Measurements from ENCODE around the gene RAB7B. TPM values are rescaled to one million over a fixed set of nuclear protein-coding genes. Genes with fewer than 3 reads are reported as not detected.

The RAB7B gene
- total RNA-seq, 4 donors from 2014 or later, result 21.6 to 55.5 (median 26.8) TPM

GRCh38 chr1:205994346-205994745 is 8.8 kb downstream of the RAB7B start:
- TF ChIP-seq CTCF (IDR thresholded peaks at IDR 0.05) (no peak), POLR2A (IDR thresholded peaks at IDR 0.05) (no peak), POLR2AphosphoS5 (IDR thresholded peaks at IDR 0.05) (no peak), EP300 (IDR thresholded peaks at IDR 0.05) (no peak)
- Histone ChIP-seq H3K27me3 (no peaks in the 10 kb centered on the region), H3K4me1 (peaks cover 16% of the 10 kb centered on the region), H3K36me3 (peaks cover 45% of the 10 kb centered on the region), H3K4me3 (no peak overlapping the region), H3K9me3 (no peaks in the 10 kb centered on the region), H3K27ac (no peak overlapping the region)
- DNase-seq (ENCODE audit: low spot score in 2 of 2), result peak; percentile 44 to 72
- WGBS, result 60% methylated on average over 3 of the region's 4 CpGs

DNA sequence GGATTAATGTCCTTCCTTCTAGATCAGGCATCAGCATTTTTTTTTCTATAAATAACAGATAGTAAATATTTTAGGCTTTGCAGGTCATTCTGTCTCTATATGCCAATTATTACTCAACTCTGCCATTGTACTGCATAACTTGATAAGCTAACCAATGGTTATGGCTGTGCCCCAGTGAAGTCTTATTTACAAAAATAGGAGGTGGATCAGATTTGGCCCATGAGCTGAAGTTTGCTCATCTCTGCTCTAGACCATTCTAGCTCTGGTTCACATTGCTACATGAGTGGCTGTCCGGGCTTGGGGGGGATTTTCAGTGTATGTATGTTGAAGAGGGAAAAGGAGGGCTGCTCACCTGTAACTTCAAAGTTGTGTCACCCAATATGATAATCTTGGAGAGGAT is 10.1 kb downstream of the RAB7B start:
- H3K9me3 ChIP-seq, result no peaks in the 10 kb centered on the region
- no peak for TF ChIP-seq POLR2A (IDR thresholded peaks at IDR 0.05)
- no peak for TF ChIP-seq EP300 (IDR thresholded peaks at IDR 0.05)
- TF ChIP-seq CTCF (IDR thresholded peaks at IDR 0.05), result no peak
- no peak for TF ChIP-seq POLR2AphosphoS5 (IDR thresholded peaks at IDR 0.05)
- H3K4me1 ChIP-seq, result peaks cover 9% of the 10 kb centered on the region
- no peak overlapping the region for H3K4me3 ChIP-seq
- no peaks in the 10 kb centered on the region for H3K27me3 ChIP-seq
- DNase-seq (ENCODE audit: low spot score in 2 of 2), result peak; percentile 26 to 35
- H3K36me3 ChIP-seq, result peaks cover 46% of the 10 kb centered on the region
- 88% methylated on average over 1 of the region's 1 CpG for WGBS
- no peak overlapping the region for H3K27ac ChIP-seq

DNA sequence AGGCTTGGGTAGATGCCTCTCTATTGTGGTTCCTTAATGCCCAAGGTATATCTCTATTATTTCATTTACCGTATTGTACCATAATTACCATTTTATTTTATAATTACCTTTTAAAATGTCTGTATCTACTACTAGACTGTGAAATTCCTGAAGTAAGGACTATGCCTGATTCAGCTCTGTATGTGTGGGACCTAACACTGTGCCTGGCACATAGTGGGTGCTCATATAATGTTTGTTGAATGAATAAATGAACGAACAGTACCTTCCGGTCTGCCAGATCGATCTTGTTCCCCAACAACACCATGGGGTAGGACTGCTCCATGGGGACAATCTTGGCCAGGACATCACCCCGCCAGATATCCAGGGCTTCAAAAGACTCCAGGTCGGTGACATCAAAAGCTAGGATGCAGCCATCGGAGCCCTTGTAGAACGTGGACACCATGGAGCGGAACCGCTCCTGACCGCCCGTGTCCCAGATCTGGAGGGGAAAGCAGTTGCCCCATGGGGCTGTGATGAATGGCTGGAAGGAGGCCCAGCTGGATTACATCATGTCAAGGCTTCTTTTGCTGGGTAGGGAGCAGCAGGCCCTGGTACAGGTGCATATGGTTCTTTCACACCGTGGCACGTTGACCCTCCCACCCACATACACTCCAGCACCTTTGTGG is 10.8 kb downstream of the RAB7B start:
- Histone ChIP-seq H3K4me3 (no peak overlapping the region), H3K4me1 (peaks cover 8% of the 10 kb centered on the region), H3K9me3 (no peaks in the 10 kb centered on the region), H3K27ac (no peak overlapping the region), H3K27me3 (no peaks in the 10 kb centered on the region), H3K36me3 (peaks cover 46% of the 10 kb centered on the region)
- WGBS, result 94% methylated on average over 14 of the region's 14 CpGs
- peak; percentile 32 to 56 for DNase-seq (ENCODE audit: low spot score in 2 of 2)
- TF ChIP-seq CTCF (IDR thresholded peaks at IDR 0.05), result no peak

GRCh38 chr1:205991237-205991636 is 12.0 kb downstream of the RAB7B start:
- DNase-seq (ENCODE audit: low spot score in 2 of 2), result no peak
- peaks cover 14% of the 10 kb centered on the region for H3K4me1 ChIP-seq
- TF ChIP-seq POLR2AphosphoS5 (IDR thresholded peaks at IDR 0.05) (no peak), EP300 (IDR thresholded peaks at IDR 0.05) (no peak), POLR2A (IDR thresholded peaks at IDR 0.05) (no peak), CTCF (IDR thresholded peaks at IDR 0.05) (no peak)
- H3K9me3 ChIP-seq, result no peaks in the 10 kb centered on the region
- H3K27me3 ChIP-seq, result no peaks in the 10 kb centered on the region
- no peak overlapping the region for H3K4me3 ChIP-seq
- 91% methylated on average over 4 of the region's 4 CpGs for WGBS
- H3K27ac ChIP-seq, result no peak overlapping the region
- H3K36me3 ChIP-seq, result peaks cover 49% of the 10 kb centered on the region

DNA sequence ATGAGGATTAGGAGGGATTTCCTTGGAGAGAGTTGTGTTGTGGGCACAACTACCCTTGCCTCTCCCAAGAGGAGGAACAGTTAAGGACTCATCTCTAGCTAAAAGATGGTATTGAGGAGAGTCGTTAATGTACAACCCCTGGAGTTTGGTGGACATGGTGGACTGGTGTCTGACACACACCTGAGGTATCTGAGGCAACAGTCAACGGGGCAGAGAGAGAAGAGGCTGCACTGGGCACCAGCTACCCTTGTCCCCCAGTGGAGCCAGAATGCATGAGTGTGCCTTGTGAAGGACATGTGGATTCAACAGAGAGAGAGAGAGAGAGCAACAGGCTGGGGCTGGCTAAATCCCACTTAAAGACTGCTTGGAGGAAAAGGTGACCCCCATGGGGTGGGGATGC is 13.0 kb downstream of the RAB7B start:
- no peaks in the 10 kb centered on the region for H3K9me3 ChIP-seq
- peaks cover 23% of the 10 kb centered on the region for H3K4me1 ChIP-seq
- H3K27ac ChIP-seq, result no peak overlapping the region
- no peak overlapping the region for H3K4me3 ChIP-seq
- H3K27me3 ChIP-seq, result no peaks in the 10 kb centered on the region
- peak in 1 of 2 donors; percentile 37 for DNase-seq (ENCODE audit: low spot score in 2 of 2)
- H3K36me3 ChIP-seq, result peaks cover 49% of the 10 kb centered on the region
- WGBS, result 82% methylated on average over 2 of the region's 2 CpGs
- no peak for TF ChIP-seq POLR2A (IDR thresholded peaks at IDR 0.05)
- no peak for TF ChIP-seq CTCF (IDR thresholded peaks at IDR 0.05)
- TF ChIP-seq EP300 (IDR thresholded peaks at IDR 0.05), result no peak
- no peak for TF ChIP-seq POLR2AphosphoS5 (IDR thresholded peaks at IDR 0.05)

All from suprapubic skin (tissue), 4 donors.